NB4 (cell line): Measurements from ENCODE around the gene FAM53B.

Experiments
- DNase-seq: peaks from one replicate; pipeline ENCODE4 v3.0.0; 2010; ENCODE audit warnings: low read depth
- H3K4me3 ChIP-seq: one replicate; pipeline ENCODE4 v1.5.1; 2011; ENCODE audit warnings: mild to moderate bottlenecking, low read depth, low read length, moderate library complexity
- MYC ChIP-seq: IDR thresholded peaks from 2 replicates; pipeline ENCODE4 v1.6.1; 2011; ENCODE audit warnings: low read depth, low read length
- POLR2A ChIP-seq: IDR thresholded peaks from 2 replicates; pipeline ENCODE4 v1.6.1; 2011; ENCODE audit warnings: mild to moderate bottlenecking; ENCODE audit not compliant: insufficient read length; ENCODE audit errors: extremely low read depth
- TF ChIP-seq, protein P1 (sequence below): IDR thresholded peaks from one replicate; pipeline ENCODE4 v1.5.1; 2012; ENCODE audit warnings: low read depth, low read length
- TF ChIP-seq, protein P2 (sequence below): IDR thresholded peaks from 2 replicates; pipeline ENCODE4 v1.6.1; 2011; ENCODE audit warnings: low read depth, low read length

FAM53B gene

DNA sequence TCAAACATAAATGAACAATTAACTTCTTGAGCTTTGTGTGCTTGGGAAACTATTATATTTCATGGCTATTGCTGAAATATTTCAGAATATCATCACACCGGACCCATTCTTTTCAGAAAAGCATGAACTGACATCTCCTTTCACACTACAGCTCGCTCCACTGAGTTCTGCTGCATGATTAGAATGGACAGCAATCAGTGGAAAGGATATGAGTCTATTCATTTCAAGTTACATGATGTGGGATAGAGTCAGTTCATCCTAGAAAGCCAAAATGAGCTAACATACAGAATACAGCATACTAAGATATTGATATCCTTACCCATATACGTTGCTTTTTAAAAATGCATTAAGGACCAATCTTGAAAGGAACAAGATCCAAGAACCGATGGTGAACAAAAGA, 1.1 kb upstream of the FAM53B start:
- DNase-seq, result no peak
- H3K4me3 ChIP-seq, result peak overlapping the region; percentile 62
- TF ChIP-seq, protein P1, sequence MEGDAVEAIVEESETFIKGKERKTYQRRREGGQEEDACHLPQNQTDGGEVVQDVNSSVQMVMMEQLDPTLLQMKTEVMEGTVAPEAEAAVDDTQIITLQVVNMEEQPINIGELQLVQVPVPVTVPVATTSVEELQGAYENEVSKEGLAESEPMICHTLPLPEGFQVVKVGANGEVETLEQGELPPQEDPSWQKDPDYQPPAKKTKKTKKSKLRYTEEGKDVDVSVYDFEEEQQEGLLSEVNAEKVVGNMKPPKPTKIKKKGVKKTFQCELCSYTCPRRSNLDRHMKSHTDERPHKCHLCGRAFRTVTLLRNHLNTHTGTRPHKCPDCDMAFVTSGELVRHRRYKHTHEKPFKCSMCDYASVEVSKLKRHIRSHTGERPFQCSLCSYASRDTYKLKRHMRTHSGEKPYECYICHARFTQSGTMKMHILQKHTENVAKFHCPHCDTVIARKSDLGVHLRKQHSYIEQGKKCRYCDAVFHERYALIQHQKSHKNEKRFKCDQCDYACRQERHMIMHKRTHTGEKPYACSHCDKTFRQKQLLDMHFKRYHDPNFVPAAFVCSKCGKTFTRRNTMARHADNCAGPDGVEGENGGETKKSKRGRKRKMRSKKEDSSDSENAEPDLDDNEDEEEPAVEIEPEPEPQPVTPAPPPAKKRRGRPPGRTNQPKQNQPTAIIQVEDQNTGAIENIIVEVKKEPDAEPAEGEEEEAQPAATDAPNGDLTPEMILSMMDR, result no peak
- TF ChIP-seq POLR2A (no peak), MYC (no peak)
- TF ChIP-seq, protein P2, sequence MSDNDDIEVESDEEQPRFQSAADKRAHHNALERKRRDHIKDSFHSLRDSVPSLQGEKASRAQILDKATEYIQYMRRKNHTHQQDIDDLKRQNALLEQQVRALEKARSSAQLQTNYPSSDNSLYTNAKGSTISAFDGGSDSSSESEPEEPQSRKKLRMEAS, result no peak

DNA sequence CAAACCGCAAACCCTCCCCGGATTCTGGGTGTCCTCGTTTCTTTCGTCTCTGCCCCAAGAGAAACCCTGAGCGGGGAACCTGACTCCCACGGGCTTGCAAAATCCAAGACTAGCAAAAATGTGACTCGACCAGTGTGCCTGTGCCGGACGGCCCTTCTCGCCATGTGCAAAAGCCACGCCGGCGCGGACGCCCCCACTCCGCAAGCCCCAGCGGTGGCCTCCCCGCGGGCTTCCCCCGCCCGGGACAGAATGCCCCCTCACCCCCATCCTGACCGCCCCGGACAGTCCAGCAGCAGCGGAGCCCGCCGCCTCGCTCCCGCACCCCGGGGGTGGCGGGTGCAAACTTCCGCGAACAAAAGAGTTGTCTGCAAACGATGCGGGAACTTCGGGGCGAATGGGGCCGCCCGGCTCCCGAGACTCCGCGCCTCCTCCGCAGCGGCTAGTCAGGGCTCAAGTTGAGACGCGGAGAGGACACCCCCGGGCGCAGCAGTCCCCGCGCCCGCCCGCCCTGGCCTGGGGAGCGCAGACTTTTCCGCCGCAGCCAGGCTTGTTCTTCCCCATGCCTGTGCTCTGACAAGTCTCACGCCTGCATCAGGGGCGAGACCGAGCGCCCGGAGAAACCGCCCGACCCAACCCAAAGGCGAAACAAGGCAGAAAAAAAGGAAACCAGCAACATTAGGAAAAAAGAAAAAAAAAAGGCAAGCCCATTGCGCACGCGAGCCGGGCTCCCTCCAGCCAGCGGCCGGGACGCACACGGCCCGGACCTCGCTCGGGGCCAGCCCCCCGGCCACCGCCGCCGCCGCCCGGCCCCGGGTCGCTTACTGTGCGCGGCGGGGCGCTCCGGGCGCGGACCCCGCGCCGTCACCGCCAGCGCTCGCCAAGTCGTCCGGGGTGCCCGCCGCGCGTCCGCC, 732 bp downstream of the FAM53B start:
- peak overlapping the region; percentile 73 for H3K4me3 ChIP-seq
- TF ChIP-seq POLR2A (no peak), MYC (peak; percentile 82)
- TF ChIP-seq, protein P2, result peak; percentile 80
- TF ChIP-seq, protein P1, result no peak
- peak; percentile 88 for DNase-seq

DNA sequence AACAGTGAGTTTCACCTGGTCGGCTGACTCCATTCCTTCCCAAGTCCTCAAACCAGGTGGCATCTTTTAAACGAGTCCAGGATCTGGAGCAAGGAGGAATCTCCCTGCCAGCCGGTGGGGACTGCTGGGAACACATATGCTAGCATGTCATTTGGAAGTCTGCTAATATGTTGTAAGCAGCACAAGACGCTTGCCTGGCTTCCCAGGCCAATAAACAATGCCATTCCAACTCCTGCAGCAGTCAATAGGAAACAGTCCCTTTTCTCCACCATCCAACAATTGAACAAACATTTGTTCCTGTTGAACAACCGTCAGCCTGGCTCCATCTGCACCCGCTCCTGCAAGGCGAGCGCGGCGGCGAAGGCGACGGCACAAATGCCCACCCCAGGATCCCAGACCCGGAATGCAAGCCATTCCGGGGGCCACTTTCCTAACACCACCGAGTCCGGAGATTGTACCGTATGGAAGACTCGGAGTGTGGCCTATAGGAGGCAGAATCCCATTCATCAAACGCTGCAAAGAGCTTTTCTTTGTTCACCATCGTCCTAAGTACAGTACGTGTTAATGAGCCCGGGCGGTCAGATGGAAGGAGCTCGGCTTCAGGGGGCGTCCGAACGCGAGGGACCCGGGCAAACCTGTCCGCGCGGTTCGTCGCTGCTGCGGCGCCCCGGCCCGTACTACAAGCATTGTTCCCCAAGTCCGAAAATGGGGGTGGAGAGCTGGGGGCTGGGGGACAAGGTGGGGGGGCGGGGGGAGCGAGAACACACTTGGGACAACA, 1.6 kb downstream of the FAM53B start:
- peak; percentile 83 for DNase-seq
- peak overlapping the region; percentile 73 for H3K4me3 ChIP-seq
- TF ChIP-seq POLR2A, result no peak
- TF ChIP-seq, protein P1, result peak; percentile 17

DNA sequence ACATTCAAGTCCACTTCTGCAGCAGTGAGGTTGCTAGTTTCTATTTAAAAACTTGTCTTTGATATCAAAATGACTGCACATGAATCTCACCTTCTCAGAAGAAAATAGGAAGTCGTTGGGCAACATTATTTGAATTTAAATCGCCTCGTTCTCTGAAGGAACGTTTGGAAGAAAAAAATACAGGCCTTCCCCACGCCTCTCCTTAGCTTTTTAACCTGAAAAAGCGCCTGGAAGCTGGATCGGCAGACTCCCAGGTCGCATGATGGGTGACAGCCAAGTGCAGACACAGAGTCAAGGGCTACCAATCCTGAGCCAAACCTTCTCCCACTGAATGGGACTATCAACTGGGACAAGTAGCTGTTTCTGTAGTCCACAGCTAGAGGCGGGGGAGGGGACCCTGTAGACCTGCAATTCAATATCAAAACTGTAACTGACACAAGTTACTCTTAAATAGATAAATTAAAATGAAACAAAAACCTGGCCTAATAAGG, 2.2 kb downstream of the FAM53B start:
- DNase-seq, result peak; percentile 44
- no peak for TF ChIP-seq POLR2A
- TF ChIP-seq MYC, result no peak
- TF ChIP-seq, protein P1, result no peak
- TF ChIP-seq, protein P2, result no peak
- peak overlapping the region; percentile 73 for H3K4me3 ChIP-seq

DNA sequence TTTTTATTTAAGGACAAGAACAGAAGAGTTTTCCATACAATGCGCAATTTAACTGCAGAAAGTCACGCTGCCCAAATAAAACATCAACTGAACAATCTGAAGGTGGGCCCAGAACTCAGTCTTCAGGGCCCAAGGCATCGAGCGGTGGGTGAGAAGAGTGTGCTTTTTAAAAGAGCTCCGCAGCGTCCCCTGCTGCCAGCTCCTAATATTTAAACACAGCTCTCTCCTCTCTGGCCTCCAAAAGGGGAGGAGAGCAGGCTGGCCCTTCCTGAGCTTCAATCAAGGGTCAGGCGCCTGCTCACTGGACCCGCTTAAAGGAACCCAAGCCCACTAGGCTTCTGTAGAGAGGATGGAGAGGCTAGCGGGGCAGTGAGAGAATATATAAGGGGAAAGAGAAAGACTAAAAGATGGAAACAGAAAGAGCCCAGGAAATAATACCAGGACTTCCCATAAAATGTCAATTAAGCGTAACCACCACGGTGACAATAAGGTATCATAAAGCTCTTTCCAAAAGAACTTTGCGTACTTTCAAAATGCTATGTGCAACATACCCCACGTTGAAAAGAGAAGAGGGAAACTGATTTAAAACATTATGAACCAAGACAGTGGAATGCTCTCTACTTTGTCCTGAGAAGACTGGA, 2.8 kb downstream of the FAM53B start:
- DNase-seq, result peak; percentile 86
- peak; percentile 75 for TF ChIP-seq MYC
- TF ChIP-seq, protein P2, result peak; percentile 69
- TF ChIP-seq, protein P1, result peak; percentile 73
- no peak for TF ChIP-seq POLR2A
- H3K4me3 ChIP-seq, result peak overlapping the region; percentile 73
